Left lobe of liver (tissue), 2 donors: ENCODE results near the gene SLC39A3. TPM values are rescaled to one million over a fixed set of nuclear protein-coding genes. Genes with fewer than 3 reads are reported as not detected.

Experiments used
- ATAC-seq: fragments of 200-7000 bp; cut with Tn5 transposase; one replicate; pipeline ENCODE4 v1.9.1; 2020; ENCODE audit warnings: mild to moderate bottlenecking, moderate library complexity
- DNase-seq: peaks from one replicate; pipeline ENCODE4 v3.0.0-alpha.2; 2020; ENCODE audit warnings: low spot score
- total RNA-seq: library from RNA; stranded (reverse); gene quantifications from one replicate; pipeline ENCODE4 v1.2.1, GENCODE V29; 2021
- donor health status: DM: no; HTN: no; CAD: no; lungs with moderate emphysema.
- donor health status: DM: no; HTN: yes; CAD: no.

Gene SLC39A3
- total RNA-seq, 1 donor from 2014 or later: 18.6 TPM

DNA sequence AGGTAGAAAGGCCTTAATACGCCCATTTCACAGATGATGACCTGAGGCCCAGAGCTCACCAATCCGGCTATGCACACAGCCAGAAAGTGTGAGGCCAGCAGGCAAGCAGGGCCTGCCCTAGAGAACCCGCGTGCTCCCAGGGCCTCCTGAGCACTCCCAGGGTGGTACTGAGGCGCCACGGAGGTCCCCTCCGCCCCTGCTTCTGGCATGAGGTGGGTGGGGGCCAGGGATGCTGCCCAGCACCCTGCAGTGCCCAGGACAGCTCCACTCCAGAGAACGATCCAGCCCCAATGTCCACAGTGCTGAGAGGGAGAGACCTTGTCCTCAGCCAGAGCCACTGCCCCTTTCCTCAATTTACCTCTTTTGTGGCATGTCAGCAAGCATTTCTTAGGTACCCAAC is 29.4 kb upstream of the SLC39A3 start:
- ATAC-seq (no peak), DNase-seq (no peak)

DNA sequence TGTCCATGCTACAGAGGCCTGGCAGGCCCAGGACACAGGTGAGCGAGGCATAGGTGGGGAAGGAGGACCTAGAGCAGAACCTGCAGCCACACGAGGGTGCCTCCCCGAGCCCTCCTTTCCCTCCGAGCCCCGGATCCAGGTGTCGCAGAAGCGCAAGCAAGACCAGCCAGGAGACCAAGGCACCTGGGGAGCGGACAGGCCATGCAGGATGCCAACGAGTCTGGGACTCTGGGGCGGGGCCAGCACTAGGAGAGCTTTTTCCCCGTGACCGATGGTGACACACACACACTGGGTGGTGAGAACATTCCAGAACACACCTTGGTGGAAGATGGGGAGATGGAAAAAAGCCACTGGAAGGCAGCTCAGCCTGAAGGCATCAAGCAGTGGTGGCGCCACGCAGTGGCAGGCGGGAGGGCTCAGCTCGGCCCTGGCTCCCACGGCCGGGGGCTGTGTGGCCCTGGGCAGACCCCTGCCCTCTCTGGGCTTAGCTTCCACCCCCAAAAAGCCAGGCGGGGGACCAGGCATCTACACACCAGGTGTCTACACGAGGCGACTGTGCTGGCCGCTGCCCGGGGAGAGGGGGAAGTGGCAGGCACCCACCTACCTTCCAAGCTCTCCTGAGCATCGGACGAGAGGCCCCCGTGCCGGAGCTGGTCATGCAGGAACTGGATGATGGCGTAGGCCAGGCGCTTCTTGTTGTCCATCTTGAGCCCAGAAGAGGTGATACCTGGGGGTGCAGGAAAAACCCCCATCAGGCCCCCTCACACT is 28.7 kb upstream of the SLC39A3 start:
- ATAC-seq (peak; percentile 17), DNase-seq (no peak)

DNA sequence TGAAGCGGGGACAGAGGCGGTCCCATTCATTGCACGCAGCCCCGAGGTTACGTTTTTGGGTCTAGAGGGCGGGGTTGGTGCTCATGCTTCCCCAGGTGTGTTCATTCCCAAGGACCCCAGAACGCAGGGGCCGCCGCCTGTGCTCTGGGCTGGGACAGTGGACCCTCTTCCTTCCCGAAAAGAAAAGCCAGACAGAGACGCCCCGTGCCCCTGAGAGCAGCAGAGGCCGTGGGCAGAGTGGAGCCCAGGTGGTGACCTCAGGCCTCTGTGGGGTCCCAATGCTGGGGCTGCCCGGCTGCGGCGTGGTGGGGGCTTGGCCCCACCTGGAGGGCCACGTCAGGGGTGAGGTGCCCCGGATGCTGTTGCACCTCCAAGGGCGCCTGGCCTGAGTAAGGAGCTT is 27.9 kb upstream of the SLC39A3 start:
- ATAC-seq (no peak), DNase-seq (no peak)

DNA sequence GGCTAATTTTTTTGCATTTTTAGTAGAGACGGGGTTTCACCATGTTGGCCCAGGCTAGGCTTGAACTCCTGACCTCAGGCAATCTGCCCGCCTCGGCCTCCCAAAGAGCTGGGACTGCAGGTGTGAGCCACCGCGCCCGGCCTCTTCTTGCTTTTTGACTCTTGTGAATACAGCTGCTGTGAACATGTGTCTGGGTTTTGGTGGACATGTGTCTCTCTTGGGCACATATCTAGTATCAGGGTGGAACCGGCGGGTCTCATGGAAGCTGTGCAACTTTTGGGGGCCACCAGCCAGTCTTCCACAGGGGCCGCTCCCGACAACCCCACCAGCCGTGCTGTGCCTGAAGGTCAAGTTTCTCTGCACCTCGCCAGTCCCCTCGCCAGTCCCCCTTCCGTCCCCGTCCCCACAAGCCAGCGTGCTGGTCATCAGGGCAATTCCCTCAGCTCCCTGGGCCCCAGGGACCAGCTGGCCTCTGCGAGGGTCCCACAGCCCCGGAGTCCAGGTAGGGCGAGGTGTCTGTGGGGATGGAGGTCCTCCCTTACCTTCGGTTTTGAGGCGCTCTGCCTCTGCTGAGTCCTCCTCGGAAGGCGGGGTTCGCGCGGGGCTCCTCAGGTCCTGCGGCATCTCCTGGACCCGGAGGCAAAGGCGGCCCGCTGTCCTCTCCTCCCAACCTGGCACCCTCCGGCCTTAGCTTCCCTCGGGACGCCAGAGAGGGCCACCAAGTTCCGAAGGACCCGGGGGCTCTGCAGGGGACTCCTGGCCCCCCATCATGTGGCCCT is 27.0 kb upstream of the SLC39A3 start:
- ATAC-seq (no peak), DNase-seq (no peak)

DNA sequence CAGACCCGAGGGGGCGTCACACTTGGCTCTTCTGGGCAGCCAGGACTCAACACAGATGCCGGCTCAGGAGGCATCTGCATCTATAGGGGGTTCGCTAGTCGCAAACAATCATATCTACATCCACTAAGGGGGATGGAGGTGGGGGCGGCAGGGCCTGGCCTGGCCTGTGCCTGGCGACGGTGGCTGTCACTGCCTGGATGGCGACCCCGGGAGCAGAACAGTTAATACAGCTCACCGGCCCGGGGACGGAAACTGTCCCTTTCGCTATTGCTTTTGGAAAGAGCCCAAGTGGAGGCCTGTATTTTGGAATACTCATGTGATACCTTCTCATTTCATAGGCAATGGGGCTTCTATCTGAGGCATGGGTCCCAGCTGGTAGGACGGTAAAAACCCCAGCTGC is 25.6 kb upstream of the SLC39A3 start:
- ATAC-seq (no peak), DNase-seq (no peak)

DNA sequence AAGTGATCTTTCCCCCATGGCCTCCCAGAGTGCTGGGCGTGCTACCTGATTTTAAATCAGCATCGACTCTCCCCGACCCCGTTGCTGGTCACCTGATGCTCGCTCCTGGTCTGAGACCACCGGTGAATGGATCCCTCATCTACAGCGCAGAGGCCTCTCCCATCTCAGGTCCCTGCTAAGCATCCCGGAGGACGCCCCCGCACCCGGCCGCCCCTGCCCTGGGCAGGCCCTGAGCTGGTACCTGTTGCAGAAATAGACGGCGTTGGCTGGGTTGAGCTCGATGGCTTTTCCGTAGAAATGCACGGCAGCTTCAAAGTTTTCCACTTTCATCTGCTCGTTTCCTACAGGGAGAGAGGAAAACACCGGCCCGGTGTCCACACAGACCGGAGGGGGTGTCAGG is 25.1 kb upstream of the SLC39A3 start:
- no peak for DNase-seq
- no peak for ATAC-seq

DNA sequence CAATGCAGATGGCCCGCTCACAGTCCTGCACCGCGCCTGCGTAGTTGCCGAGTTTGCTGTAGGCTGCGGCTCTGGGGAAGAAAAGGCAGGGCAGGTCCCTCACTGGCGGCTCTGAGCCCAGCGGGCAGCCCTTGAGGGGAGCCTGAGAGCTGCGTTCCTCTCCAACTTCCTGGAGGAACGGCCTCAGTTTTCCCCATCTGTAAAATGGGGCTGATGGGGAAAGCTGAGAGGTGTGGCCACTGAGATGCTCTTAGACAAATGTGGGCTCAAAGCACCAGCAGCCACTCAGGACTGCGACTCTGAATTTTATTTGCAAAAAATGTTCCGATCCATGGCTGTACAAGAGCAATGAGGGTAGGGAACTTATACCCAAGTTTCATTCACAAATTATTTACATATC is 23.9 kb upstream of the SLC39A3 start:
- DNase-seq: no peak
- no peak for ATAC-seq

DNA sequence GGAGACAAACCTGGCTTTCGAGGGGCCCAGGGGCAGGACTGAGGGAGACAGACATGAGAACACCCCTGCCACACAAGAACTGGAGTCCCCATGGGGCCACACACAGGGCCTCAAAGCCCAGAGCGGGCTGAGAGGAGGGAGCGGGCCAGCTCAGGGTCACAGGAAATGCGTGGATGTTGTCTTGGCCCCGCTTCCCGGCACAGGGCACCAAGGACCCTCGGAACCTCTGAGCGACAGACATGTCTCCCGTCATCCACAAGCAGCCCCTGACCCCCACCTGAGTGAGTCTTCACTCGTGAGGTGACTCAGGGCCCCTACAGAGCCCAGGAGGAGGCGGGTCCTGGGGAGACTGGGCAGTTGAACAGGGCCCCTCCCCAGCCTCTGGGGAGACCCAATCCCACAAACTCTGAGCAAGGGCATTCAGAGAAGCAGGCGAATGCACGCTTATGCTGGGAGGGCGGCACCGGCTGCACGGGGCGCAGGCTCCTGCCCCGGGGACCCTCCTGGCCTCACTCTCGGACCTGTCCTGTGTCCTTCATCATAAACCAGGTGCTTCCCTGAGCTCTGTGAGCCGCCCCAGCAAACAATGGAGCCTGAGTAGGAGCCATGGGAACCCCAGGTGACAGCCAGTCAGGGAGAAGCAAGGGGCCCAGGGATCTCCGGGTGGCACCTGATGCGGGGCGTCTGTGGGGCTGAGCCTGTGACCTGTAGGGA is 23.1 kb upstream of the SLC39A3 start:
- DNase-seq (no peak), ATAC-seq (no peak)

DNA sequence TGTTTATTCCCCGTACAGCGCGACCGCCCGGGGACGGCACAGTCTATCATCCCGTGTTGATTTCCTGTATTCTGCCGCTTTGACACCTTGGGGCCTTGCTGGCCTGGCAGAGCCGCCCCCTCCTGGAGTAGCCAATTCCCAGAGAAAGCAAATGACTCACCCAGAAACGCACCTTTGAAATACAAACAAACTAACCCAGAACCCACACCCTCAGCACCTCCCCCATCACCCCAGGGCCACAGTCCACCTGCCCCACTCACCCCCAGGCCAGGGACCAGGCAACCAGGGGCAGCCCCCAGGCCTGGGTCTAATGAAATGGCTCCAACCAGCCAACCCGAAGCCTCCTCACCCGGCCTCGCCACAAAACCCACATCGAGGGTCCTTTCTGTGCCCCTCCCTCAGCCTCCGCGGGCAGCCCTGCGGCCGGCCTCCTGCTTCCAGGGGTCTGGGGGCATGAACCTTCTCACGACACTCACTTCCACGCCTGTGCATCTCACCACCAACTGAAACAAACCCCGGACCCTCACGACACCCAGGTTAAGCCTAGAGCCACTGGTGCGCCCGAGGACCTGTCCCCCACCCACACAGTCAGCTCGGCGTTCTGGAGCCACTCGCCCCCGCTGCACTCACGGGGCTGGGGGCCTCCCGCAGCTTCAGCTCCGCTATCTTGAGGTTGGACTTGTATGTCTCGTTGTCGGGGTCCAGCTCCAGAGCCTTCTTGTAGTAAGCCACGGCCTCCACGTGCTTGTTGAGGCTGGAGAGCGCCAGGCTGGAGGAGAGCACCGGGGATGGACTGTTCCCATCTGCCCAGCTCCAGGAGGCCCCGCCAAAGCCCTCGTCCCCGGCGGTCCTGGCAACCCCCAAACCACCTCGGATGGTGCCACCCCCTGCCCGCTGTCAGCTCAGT is 22.3 kb upstream of the SLC39A3 start:
- DNase-seq (no peak), ATAC-seq (no peak)

DNA sequence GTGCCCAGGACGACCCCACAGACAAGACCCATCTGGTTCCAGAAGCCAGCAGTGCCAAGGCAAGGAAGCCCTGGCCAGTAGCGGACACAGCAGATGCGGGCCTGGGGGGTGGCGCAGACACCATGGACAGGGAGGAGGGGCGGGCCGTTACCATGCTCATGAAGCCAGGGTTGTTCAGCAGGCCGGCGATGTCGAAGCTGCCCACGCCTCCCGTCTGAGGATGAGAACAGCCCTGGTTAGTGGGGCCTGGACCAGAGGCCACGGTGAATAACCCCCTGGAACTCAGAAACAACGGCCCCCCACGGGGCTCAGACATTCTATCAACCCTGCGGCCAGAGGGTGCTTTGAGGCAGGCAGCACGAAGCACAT is 21.5 kb upstream of the SLC39A3 start:
- ATAC-seq: no peak
- no peak for DNase-seq

DNA sequence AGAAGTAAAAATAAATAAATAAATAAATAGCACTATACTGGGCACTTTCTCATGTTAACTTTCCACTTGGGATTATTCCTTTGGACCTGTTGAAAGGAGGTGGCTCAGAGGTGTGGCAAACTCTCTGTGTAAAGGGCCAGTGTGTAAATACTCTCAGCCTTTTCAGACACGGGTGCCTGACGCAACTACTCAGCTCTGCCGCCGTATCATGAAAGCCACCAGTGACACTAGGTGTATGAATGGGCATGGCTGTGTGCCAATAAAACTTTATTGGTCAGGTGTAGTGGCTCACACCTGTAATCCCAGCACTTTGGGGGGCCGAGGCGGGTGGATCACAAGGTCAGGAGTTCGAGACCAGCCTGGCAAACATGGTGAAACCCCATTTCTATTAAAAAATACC is 20.1 kb upstream of the SLC39A3 start:
- ATAC-seq (no peak), DNase-seq (no peak)

DNA sequence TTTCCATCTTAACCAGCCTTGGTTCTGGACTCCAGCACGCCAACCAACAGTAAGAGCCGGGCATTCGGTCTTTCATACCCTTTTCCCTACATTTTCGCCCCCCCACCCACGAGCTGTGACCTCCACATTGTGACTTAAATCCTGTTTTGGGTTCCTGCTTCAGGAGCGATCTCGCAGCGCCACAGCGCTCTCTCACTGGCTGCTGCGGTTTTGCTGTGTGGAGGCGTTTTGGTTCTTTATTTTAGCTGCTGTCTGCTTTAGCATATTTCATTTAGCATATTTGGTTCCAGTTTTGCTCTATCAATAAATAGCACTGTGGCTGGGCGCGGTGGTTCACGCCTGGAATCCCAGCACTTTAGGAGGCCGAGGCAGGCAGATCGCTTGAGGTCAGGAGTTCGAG is 19.5 kb upstream of the SLC39A3 start:
- no peak for DNase-seq
- no peak for ATAC-seq

DNA sequence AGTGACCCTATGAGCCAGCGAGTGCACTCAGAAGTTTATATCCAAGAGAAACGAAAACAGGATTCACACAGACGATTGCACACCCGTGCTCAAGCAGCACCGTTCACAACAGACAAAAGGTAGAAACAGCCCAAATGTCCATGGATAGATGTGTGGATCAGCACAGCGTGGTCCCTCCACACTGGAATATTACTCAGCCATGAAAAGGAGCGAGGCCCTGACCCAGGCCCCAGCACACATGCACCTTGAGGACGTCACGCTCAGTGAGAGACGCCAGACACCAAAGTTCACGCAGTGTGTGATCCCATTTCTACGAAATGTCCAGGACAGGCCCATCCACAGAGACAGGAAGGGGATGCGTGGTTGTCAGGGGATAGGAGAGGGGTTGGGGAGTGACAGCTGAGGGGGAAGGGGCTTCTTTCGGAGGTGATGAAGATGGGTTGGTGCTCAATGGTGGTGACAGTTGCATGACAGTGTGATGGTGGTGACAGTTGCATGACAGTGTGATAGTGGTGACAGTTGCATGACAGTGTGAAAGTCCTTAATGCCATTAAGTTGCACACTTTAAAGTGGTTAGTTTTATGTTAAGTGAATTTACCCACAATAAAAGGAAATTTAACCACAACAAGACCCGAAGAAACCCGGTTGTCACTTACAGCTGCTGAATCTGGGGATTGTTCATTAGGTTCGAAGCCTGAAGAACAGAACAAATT is 18.9 kb upstream of the SLC39A3 start:
- no peak for DNase-seq
- ATAC-seq: no peak

DNA sequence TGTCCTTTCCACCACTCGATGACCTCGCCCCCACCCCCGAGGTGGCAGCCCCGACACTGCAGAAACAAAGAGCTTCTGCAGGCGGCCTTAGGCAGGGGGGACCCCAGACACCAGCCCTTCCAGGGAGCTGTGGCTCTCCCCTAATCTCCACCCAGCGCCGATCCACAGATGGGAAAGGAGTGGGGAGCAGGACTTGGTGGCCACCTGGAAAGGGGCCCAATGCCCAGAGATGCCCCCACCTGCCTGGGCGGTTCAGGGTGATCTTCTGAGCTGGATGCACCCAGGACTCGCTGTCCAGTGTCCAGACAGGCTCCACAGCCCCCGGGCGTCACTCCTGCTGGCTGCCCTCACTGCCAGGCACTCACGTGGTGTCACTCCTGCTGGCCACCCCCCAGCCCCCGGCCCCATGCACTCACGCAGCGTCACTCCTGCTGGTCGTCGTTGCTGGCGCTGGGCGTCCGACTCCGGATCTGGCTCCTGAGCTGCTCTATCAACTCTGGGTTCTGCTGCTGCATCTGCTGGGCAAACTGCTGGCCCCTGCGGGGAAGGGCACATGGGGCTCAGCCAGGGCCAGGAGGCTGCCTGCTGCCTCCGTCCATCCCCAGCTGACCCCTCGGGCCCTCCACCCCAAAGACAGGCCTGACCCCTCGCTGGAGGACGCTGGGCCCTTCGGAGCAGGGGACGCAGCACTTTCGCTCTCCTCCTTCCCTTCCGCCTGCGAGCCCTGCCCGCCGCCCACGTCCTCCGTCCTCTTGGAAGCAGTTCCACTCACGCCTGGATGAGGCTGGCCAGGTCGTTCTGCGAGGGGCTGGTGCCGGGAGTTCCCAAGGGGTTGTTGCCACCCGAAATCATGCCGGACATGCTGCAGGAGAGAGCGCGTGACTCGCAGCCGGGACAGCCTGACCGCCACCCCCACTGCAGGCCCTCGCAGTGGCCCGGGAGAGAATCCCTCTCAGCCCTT is 17.4 kb upstream of the SLC39A3 start:
- ATAC-seq (no peak), DNase-seq (no peak)

DNA sequence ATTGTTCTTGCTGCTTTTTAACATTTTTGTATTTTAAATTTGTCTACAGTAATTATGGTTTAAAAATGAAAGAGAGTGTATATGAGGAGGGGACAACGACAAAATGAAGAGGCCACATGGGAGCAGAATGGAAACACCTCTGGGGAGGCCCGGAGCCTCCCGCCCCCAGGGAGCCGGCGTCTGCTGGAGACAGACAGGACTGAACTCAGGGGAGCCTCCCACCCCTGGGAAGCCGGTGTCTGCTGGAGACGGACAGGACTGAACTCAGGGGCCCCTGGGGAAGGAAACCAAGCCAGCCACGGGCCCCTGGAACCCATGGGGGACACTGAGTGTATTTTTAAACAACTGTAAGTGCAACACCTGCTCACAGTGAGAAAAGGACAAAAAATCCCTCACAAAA is 16.7 kb upstream of the SLC39A3 start:
- ATAC-seq (no peak), DNase-seq (no peak)

DNA sequence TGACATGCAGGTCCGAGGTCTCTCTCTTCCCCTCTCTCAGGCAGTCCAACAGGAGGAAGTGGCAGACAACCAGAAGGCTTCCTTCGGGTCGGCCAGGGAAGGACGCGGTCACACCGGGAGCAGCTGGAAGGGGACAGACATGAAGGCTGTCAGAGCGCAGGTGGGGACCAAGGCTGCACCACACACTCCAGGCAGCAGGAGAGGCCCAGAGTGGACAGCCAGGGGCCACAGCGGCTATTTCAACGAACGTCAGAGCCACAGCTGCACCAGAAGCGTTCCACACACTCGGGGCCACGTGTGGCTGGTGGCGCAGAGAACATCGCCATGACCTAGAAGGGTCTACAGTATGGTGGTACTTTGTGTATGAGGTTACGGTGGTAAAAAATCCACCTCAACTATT is 16.0 kb upstream of the SLC39A3 start:
- no peak for DNase-seq
- no peak for ATAC-seq

DNA sequence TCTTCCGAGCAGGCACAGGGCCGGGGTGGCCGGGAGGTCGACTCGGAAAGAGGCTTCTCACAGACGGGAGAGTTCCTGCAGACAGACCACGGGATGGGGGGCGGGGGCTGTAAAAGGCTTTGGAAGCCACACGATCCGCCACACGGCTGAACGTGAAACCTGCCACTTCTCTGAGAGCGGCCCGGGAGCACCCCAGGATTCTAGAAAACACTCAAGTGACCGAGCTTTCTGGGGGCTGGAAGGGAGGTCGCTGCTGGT is 15.6 kb upstream of the SLC39A3 start:
- no peak for DNase-seq

DNA sequence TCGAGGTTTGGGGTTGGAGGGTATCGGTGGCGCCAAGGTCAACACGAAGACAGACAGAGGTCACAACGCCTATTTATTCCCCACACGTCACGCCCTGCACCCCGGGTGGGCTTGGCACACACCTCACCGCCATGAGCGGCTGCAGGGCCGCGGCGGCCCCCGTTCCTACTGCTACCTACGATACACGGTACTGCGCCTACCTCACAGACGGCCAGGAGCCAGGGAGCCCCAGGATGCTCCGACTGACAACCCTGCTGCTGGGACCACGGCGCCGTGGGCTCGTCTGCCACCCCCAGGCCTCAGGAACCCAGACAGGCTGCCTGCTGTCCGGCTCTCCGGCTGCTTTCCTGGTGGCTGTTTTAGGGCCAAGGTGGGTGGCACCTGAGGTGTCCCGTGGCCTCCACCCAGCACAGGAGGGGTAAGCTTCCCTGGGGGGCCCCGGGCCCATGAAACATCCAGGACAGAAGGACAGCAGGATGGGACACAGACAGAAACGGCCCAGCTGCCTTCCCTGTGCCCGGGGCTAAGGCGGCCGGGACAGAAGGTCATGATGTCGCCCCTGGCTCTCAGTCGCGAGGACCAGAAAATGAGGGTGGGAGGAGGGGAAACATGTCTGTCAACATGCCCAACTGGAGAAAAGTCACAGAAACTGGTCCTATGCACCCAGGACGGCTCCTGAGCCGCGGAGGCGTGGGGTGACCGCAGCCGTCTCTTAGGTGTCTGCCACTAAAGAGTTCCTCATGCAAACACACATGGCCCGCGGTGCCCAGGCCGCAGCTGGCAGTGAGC is 15.0 kb upstream of the SLC39A3 start:
- DNase-seq: no peak
- no peak for ATAC-seq

More for the DNA sequence above, 15.6 kb upstream of the SLC39A3 start:
- no peak for ATAC-seq

DNA sequence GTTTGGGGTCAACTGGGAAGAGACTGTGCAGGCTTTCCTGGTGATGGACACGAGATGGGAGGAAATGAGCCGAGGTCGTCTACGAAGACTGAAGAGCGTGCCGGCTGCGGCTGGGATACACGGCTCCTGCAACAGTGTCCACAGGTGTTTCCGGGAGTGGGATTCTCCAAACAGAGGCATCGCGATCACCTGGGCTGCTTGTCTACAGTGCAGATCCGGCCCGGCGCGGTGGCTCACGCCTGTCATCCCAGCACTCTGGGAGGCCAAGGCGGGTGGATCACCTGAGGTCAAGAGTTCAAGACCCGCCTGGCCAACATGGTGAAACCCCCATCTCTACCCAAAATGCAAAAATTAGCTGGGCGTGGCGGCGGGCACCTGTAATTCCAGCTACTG is 11.6 kb upstream of the SLC39A3 start:
- ATAC-seq (no peak), DNase-seq (no peak)
